Sciatic nerve (tissue), 2 donors: ENCODE results near the gene MAN1C1. TPM values are rescaled to one million over a fixed set of nuclear protein-coding genes. Genes with fewer than 3 reads are reported as not detected.

ENCODE experiments used
- ATAC-seq: fragments of 200-7000 bp; cut with Tn5 transposase; one replicate; pipeline ENCODE4 v1.9.1; 2020; ENCODE audit warnings: mild to moderate bottlenecking, moderate library complexity
- DNase-seq: peaks from one replicate; pipeline ENCODE4 v3.0.0-alpha.2; 2020; ENCODE audit warnings: low spot score
- intact Hi-C: fragments of 100-400 bp; cut with DNase I; formaldehyde crosslinking; loops from one replicate; pipeline ENCODE4 v1.14.2; 2022
- total RNA-seq: library from RNA; stranded (reverse); fragmentation: NEBNext Ultra II Directional; extraction: Animal tissue kit (Norgen Biotek cat#: 25700); gene quantifications from one replicate; pipeline ENCODE4 v1.2.1, GENCODE V29; 2021
- donor health status: DM: no; HTN: no; CAD: no.
- donor health status: DM: no; HTN: no; CAD: no.

Gene MAN1C1
- total RNA-seq, 1 donor from 2014 or later, result 29.4 TPM

- intact Hi-C loops, result no loop called here
- DNase-seq (peak; percentile 92), ATAC-seq (peak; percentile 61)
Observed at GRCh38 chr1:25796811-25797458, 180.3 kb downstream of the MAN1C1 start.

GRCh38 chr1:25797939-25798338 is 181.3 kb downstream of the MAN1C1 start:
- intact Hi-C loops, result no loop called here
- DNase-seq (no peak), ATAC-seq (no peak)

- ATAC-seq (no peak), DNase-seq (no peak)
- intact Hi-C loops, result no loop called here
Observed at GRCh38 chr1:25798666-25799351, 182.2 kb downstream of the MAN1C1 start.

DNA sequence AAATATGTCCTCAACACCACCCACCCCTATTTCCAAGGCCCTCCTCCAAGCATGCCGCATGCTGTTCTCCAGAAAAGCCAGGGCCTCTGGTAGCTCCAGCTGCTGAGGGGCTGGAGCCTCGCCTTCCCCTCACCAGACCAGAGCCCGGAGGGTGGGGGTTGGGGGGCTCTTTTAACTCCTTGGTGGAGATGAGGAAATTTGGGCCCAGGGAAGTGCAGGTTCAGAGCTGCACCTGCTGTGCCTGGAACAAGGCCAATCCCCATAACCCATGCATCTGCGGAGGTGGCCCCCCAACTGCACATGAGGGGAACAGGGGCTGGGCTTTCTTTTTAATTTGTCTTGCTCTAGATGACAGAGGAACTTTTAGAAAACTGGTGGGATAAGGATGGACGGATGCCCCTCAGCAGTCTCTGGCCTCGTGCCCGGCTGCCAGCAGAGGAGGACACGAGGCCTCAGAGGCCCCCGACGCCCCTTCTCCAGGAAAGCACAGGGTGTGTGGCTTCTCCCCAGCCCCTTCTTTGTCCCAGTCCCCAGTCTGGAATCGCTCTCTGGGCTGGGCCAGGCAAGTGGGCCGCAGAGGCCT is 182.9 kb downstream of the MAN1C1 start:
- DNase-seq (no peak), ATAC-seq (peak; percentile 7)
- intact Hi-C loops, result no loop called here

DNA sequence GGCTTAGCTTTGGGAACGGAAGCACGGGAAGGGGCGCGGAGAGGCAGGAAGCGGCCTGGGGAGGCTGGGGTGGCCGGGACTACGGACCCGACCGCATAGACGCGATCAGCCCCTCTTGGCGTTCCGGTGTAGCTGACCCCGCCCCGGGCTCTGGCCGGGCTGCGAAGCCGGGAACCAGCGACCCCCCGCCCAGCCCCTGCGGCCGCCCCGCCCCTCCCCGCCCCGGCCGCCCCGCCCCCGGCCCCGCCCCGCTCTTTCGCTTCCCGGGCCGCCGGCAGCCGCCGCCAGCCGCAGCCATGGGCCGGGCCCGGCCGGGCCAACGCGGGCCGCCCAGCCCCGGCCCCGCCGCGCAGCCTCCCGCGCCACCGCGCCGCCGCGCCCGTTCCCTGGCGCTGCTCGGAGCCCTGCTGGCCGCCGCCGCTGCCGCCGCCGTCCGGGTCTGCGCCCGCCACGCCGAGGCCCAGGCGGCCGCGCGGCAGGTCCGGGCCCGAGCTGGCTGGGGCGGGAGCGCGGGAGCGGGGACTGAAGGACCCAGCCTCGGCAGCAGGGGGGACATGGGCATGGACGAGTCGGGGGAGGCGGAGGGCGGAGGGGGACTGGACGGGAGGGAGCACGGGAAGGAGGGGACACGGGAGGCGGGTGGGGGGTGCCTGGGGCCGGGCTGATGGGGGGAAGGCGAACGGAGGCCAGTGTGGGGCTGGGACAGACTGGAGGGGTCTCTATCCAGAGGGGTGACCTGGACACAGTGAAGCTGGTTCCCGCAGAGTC is 183.5 kb downstream of the MAN1C1 start, which contains the start of gene SELENON:
SELENON (plus strand) TSS at position 259 of the 768 bp plus-strand sequence; CDS start at position 297, 38 bp downstream.
- intact Hi-C loops, result loop anchor here (5.0 kb wide), 1 partner anchor 188 kb away; no protein-coding TSS in a partner anchor
- DNase-seq (peak; percentile 80), ATAC-seq (peak; percentile 64)

DNA sequence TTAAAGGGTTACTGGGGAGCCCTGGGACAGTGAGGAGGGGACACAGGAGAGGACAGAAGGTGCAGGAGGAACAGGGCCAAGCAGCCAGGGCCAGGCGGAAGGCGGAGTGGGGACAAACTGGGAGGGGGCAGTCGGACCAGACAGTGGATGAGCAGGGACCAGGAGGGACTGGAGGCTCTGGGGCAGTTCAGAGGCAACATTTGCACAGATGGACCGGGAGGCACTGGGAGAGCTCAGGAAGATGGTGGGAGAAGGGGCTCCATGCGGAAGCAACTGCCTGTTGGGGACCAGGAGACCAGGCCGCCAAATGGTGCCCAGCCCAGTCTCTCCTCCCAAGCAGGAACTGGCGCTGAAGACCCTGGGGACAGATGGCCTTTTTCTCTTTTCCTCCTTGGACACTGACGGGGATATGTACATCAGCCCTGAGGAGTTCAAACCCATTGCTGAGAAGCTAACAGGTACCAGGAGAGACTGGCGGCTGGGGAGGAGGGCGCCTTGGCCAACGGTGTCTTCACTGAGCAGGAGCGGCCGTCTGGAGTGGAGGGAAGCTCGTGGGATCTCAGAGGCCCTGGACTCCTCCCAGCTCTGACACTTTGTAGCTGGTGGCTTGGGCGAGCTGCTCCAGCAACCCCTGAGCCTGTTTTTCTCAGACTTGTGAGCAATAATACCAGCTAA is 184.2 kb downstream of the MAN1C1 start:
- intact Hi-C loops, result loop anchor here (5.0 kb wide), 1 partner anchor 189 kb away; no protein-coding TSS in a partner anchor
- peak; percentile 5 for ATAC-seq
- peak; percentile 59 for DNase-seq

DNA sequence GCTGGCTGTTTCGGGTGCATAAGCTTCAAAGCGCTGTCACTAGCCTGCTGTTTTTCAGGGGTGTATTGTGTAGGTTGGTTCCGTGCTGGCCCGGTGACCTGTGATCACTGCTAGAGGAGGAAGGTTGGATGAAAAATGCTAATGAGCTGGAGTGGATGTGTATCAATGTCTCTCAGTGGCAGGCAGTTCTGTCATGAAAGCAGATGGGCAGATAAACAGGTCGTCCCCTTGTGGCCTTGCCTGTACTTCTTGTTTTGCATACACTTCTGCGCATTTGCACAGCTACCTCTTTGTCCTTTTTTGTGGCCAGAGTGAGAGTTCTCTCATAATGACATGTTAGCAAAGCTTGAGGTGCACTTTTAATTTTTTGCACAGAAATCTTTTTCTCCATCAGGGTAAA is 186.3 kb downstream of the MAN1C1 start:
- ATAC-seq (no peak), DNase-seq (no peak)
- intact Hi-C loops, result loop anchor here (5.0 kb wide), 1 partner anchor 191 kb away; no protein-coding TSS in a partner anchor

GRCh38 chr1:25803368-25803767 is 186.8 kb downstream of the MAN1C1 start:
- intact Hi-C loops, result loop anchor here (5.0 kb wide), 1 partner anchor 191 kb away; no protein-coding TSS in a partner anchor
- no peak for DNase-seq
- ATAC-seq, result no peak

- ATAC-seq (no peak), DNase-seq (no peak)
- intact Hi-C loops, result loop anchor here (5.0 kb wide), 1 partner anchor 192 kb away; no protein-coding TSS in a partner anchor
Observed at GRCh38 chr1:25804244-25804963, 187.8 kb downstream of the MAN1C1 start.

DNA sequence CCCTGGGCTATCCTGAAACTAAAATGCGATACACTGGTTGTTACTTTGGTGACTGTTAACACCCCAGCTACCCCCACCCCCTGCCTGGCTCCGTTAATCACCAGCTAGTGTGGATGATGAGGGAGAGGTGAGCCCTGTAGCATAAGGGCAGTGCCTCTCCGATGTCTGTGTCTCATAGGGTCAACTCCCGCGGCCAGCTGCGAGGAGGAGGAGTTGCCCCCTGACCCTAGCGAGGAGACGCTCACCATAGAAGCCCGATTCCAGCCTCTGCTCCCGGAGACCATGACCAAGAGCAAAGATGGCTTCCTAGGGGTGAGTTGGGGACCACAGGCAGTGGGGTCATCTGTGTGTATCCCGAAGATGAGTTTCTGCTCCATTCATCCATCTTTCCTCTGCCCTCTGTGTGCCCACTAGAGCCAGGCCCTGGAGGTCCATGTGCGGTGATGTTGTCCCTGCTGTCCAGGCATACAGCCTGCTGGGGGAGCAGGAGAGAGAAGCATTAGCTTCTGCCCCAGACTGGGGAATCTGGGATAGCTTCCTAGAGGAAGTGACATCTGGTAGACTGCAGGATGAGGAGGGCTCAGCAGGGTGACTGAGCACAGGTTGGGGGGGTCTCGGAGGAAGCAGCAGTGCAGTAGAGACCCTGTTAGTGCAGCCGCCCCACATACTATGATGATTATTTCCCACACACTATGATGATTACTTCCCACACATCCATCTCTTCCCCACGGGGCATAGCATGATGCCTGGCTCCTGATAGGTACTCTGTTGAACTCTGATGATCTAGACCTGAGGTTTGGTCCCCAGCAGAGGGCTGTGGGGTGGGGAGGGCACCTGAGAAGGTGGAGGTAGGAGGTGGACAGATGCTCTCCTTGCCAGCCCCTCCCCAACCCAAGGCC is 188.6 kb downstream of the MAN1C1 start:
- intact Hi-C loops, result loop anchor here (5.0 kb wide), 1 partner anchor 193 kb away; no protein-coding TSS in a partner anchor
- ATAC-seq, result peak; percentile 3
- no peak for DNase-seq

GRCh38 chr1:25805863-25806225 is 189.3 kb downstream of the MAN1C1 start:
- no peak for DNase-seq
- peak; percentile 53 for ATAC-seq
- intact Hi-C loops, result no loop called here

- DNase-seq (no peak), ATAC-seq (peak; percentile 32)
- intact Hi-C loops, result no loop called here
Observed at GRCh38 chr1:25806418-25806817, 189.8 kb downstream of the MAN1C1 start.

DNA sequence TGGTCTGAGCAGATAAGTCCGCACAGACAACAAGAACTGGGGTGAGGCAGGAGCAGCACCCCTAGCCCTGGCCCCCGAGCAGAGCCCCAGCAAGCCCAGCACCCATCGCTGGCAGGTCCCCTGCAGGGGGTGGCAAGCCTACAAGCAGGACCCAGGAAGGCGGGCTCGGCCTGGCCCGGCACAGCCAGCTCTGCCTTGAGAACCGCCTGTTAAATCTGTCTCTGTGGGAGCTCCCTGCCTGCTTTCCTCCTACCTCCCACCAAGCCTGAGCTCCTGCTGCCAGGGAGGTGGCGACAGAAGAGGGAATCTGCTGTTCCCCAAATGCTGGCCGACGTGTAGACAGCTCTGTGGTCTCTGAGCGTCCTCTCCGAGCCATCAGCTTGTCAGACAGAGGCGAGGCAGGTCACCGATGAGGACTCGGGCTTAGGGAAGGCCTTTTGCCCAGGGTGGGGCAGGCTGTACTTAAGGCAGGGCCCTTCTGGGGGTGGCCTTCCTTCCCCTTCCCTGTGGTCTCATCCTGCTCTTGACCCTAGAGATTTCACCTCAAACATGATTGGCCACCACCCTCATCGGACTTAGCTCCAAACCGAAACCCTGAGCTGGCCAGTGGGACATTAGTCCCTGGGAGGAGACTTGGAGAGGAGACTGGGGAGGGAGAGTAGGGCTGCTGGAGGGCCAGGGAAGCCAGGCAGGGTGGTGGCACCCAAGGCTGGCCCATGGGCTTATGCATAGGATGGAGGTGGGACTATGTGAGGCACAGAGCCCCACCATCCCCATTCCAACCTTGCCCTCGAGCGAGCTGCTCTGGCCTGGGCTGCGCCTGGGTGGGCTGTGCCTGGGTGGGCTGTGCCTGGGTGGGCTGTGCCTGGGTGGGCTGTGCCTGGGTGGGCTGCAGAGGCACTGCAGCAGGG is 191.1 kb downstream of the MAN1C1 start:
- ATAC-seq, result no peak
- intact Hi-C loops, result no loop called here

DNA sequence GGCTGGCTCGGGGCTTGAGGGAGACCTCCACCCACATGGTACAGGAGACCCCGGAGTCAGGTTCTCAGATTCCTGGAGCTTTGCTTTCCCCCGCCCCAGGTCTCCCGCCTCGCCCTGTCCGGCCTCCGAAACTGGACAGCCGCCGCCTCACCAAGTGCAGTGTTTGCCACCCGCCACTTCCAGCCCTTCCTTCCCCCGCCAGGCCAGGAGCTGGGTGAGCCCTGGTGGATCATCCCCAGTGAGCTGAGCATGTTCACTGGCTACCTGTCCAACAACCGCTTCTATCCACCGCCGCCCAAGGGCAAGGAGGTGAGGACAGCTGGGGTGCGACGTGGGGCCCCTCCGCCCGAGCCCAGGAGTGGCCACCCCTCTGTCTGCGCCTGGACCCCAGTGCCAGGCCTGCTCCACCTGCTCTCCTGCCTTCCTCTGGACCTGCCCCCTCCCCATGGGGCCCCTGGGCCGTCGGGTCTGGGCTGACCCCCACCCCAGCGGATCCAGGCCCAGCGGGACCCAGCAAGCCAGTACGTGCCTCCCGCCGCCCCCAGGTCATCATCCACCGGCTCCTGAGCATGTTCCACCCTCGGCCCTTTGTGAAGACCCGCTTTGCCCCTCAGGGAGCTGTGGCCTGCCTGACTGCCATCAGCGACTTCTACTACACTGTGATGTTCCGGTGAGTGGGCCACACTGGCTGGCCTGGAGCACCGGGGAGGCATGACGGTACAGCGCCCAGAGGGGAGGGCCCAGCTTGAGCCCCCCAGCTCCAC is 192.1 kb downstream of the MAN1C1 start:
- ATAC-seq (no peak), DNase-seq (no peak)
- intact Hi-C loops, result no loop called here

More for the DNA sequence above, 191.1 kb downstream of the MAN1C1 start:
- no peak for DNase-seq

- ATAC-seq (no peak), DNase-seq (no peak)
- intact Hi-C loops, result no loop called here
Observed at GRCh38 chr1:25809283-25809926, 192.8 kb downstream of the MAN1C1 start.
